Heart left ventricle (tissue), 13 donors: Measurements from ENCODE around the gene RAB6A.

ENCODE experiments used
- POLR2A ChIP-seq, 2 donors: fragments of 450-650 bp; IDR thresholded peaks; one replicate each; pipeline ENCODE4 v1.6.1; 2017; ENCODE audit warnings: antibody characterized with exemption in 2 of 2, mild to moderate bottlenecking in 2 of 2, moderate library complexity in 2 of 2
- TF ChIP-seq, protein P1 (sequence below), 12 donors: fragments of 200-600 bp; sonication (generic) in 4 of 12; IDR thresholded peaks; one replicate each; pipeline versions ENCODE4 v1.5.0 to v1.8.0; 2018 to 2022; ENCODE audit warnings: antibody characterized with exemption in 12 of 12, mild to moderate bottlenecking in 5 of 12
- donor health status: ischemic (EF 13 %, LVEDD 7.1; RV severe dilation, severe dysfunction).
- donor health status: DM: no; HTN: yes; CAD: no.
- donor health status: DM: no; HTN: no; CAD: no.
- donor health status: ischemic (EF 25% LVEDD 6.9; RV normal size, moderate dysfunction).
- donor health status: ischemic (EF 25% LVEDD 5.7; RV mildly dilated, moderate dysfunction).
- donor health status: ischemic (EF 35%, LVEDD 5.7; RV mildly dilated, moderate dysfunction).
- donor health status: nonischemic (EF 11% LVEDD 7.7; RV severe dilation, severe dysfunction).
- donor health status: DM: yes; HTN: yes; CAD: no.
- donor health status: PGD.
- donor health status: ischemic (EF 29% LVEDD 5.4; RV normal size, mild dysfunction).
- donor health status: nonischemic (EF 23%, LVEDD 6.1; RV moderate dilation, normal function).

DNA sequence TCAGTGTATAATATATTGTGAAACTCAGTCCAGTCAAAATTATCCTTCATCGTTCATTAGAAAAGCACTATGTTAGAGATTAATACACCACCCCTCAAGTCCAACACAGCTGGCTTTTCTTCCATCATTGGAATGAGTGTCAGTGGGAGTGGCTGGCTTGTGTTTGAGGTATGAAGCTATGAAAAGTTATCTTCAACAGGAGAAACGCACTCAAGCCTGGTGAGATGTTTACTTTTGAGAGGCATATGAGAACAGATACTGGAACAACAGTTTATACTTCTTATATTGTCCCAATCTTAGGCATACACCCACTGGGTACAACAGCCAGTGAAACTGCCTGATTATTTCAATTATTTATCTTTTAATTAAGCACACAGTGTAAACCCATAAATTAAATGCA lies 80.2 kb downstream of the RAB6A start:
- TF ChIP-seq, protein P1, sequence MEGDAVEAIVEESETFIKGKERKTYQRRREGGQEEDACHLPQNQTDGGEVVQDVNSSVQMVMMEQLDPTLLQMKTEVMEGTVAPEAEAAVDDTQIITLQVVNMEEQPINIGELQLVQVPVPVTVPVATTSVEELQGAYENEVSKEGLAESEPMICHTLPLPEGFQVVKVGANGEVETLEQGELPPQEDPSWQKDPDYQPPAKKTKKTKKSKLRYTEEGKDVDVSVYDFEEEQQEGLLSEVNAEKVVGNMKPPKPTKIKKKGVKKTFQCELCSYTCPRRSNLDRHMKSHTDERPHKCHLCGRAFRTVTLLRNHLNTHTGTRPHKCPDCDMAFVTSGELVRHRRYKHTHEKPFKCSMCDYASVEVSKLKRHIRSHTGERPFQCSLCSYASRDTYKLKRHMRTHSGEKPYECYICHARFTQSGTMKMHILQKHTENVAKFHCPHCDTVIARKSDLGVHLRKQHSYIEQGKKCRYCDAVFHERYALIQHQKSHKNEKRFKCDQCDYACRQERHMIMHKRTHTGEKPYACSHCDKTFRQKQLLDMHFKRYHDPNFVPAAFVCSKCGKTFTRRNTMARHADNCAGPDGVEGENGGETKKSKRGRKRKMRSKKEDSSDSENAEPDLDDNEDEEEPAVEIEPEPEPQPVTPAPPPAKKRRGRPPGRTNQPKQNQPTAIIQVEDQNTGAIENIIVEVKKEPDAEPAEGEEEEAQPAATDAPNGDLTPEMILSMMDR (IDR thresholded peaks at IDR 0.05) = no peak
- no peak for TF ChIP-seq POLR2A (IDR thresholded peaks at IDR 0.05)
